Ammon's horn (tissue), 1 donor: ENCODE results near the gene CTBP2.
"Not testable (repeated sequence)": the region's sequence is repeated elsewhere in the genome, so short reads cannot be mapped to it uniquely, and the experiment has no call there.

Experiments
- DNase-seq: peaks from one replicate; pipeline ENCODE4 v3.0.0-alpha.2; 2016; ENCODE audit warnings: low spot score

The CTBP2 gene

GRCh38 chr10:125064681-125065492 is 95.5 kb downstream of the CTBP2 start:
- DNase-seq: peak; percentile 28

- DNase-seq: no peak
Measured at GRCh38 chr10:125063256-125063925, 97.0 kb downstream of the CTBP2 start.

GRCh38 chr10:125062914-125063230 is 97.5 kb downstream of the CTBP2 start:
- DNase-seq: peak; percentile 69

GRCh38 chr10:125062227-125062913 is 98.0 kb downstream of the CTBP2 start:
- DNase-seq: no peak

GRCh38 chr10:125061557-125062226 is 98.7 kb downstream of the CTBP2 start:
- DNase-seq: peak; percentile 55

- peak; percentile 91 for DNase-seq
Measured at GRCh38 chr10:125060826-125061556, 99.4 kb downstream of the CTBP2 start.

- peak; percentile 47 for DNase-seq
Measured at GRCh38 chr10:125060482-125060825, 99.9 kb downstream of the CTBP2 start.

GRCh38 chr10:125060026-125060425 is 100.3 kb downstream of the CTBP2 start:
- DNase-seq: no peak

GRCh38 chr10:125059348-125059747 is 101.0 kb downstream of the CTBP2 start:
- DNase-seq: not testable (repeated sequence)

GRCh38 chr10:125057158-125058001 is 103.0 kb downstream of the CTBP2 start:
- peak; percentile 95 for DNase-seq

GRCh38 chr10:125056161-125057132 is 103.9 kb downstream of the CTBP2 start:
- no peak for DNase-seq

- no peak for DNase-seq
Measured at GRCh38 chr10:125055446-125055845, 104.9 kb downstream of the CTBP2 start.

- DNase-seq: no peak
Measured at GRCh38 chr10:125054669-125055268, 105.6 kb downstream of the CTBP2 start.

GRCh38 chr10:125054216-125054615 is 106.1 kb downstream of the CTBP2 start:
- DNase-seq: no peak

- no peak for DNase-seq
Measured at GRCh38 chr10:125052146-125052545, 108.2 kb downstream of the CTBP2 start.

- DNase-seq: no peak
Measured at GRCh38 chr10:125050383-125050782, 110.0 kb downstream of the CTBP2 start.

GRCh38 chr10:125049216-125049881 is 111.0 kb downstream of the CTBP2 start:
- DNase-seq: no peak

GRCh38 chr10:125048094-125048864 is 112.1 kb downstream of the CTBP2 start:
- peak; percentile 91 for DNase-seq
